SK-N-SH (cell line): Measurements from ENCODE around the gene ZNF764.

ENCODE experiments used
- CTCF ChIP-seq: fragments of 200-600 bp; sonication (generic); IDR thresholded peaks from 2 replicates; pipeline ENCODE4 v1.6.1; 2017; ENCODE audit warnings: antibody characterized with exemption, mild to moderate bottlenecking, moderate library complexity
- EP300 ChIP-seq, 2 experiments: IDR thresholded peaks; 2 replicates each; pipeline versions ENCODE4 v1.4.0 to v1.6.1; 2012; ENCODE audit warnings: borderline replicate concordance in 1 of 2, low read depth in 1 of 2, low read length in 1 of 2
- FOXM1 ChIP-seq: IDR thresholded peaks from 2 replicates; pipeline ENCODE4 v1.4.0; 2012; ENCODE audit warnings: low read depth, mild to moderate bottlenecking
- MAX ChIP-seq: IDR thresholded peaks from 2 replicates; pipeline ENCODE4 v1.4.0; 2012; ENCODE audit warnings: low read depth
- MXI1 ChIP-seq: IDR thresholded peaks from 2 replicates; pipeline ENCODE4 v1.6.1; 2012; ENCODE audit warnings: mild to moderate bottlenecking, low read depth, low read length, improper control_type of control experiment
- TAF1 ChIP-seq: IDR thresholded peaks from 2 replicates; pipeline ENCODE4 v1.6.1; 2012; ENCODE audit warnings: low read depth, mild to moderate bottlenecking, low read length, moderate library complexity, borderline replicate concordance

- no peak for TF ChIP-seq CTCF
- no peak for TF ChIP-seq TAF1
- TF ChIP-seq FOXM1: no peak
- no peak for TF ChIP-seq MAX
- no peak for TF ChIP-seq MXI1
- no peak for TF ChIP-seq EP300 (IDR thresholded peaks at IDR 0.05; ENCODE audit: borderline replicate concordance in 1 of 2, low read depth in 1 of 2, low read length in 1 of 2)
Measured at GRCh38 chr16:30533748-30534367, 24.3 kb downstream of the ZNF764 start.
